PFSK-1 (cell line): ENCODE results near the gene RNASE8.

Experiments used
- FOXP2 ChIP-seq: optimal IDR thresholded peaks from 2 replicates; pipeline ENCODE3; 2011; ENCODE audit warnings: borderline replicate concordance, control low read depth, inconsistent platforms; ENCODE audit not compliant: insufficient read depth; ENCODE audit errors: extremely low read length, extremely low read depth
- POLR2AphosphoS5 ChIP-seq: IDR thresholded peaks from 2 replicates; pipeline ENCODE4 v1.6.1; 2012; ENCODE audit warnings: low read depth, mild to moderate bottlenecking, control low read depth, low read length, moderate library complexity
- TAF1 ChIP-seq: IDR thresholded peaks from 2 replicates; pipeline ENCODE4 v1.6.1; 2012; ENCODE audit warnings: low read length, control low read depth, borderline replicate concordance; ENCODE audit not compliant: insufficient read depth
- TF ChIP-seq, protein P1 (sequence below), 2 experiments: IDR thresholded peaks; 2 replicates each; pipeline versions ENCODE4 v1.6.1 to v1.8.0; 2011 to 2012; ENCODE audit warnings: low read depth in 2 of 2, low read length in 2 of 2, control low read depth in 1 of 2, inconsistent platforms in 1 of 2, mild to moderate bottlenecking in 1 of 2, moderate library complexity in 1 of 2; ENCODE audit not compliant: insufficient read depth in 1 of 2

GRCh38 chr14:21083565-21084325 lies 26.1 kb downstream of the RNASE8 start:
- TF ChIP-seq, protein P1, sequence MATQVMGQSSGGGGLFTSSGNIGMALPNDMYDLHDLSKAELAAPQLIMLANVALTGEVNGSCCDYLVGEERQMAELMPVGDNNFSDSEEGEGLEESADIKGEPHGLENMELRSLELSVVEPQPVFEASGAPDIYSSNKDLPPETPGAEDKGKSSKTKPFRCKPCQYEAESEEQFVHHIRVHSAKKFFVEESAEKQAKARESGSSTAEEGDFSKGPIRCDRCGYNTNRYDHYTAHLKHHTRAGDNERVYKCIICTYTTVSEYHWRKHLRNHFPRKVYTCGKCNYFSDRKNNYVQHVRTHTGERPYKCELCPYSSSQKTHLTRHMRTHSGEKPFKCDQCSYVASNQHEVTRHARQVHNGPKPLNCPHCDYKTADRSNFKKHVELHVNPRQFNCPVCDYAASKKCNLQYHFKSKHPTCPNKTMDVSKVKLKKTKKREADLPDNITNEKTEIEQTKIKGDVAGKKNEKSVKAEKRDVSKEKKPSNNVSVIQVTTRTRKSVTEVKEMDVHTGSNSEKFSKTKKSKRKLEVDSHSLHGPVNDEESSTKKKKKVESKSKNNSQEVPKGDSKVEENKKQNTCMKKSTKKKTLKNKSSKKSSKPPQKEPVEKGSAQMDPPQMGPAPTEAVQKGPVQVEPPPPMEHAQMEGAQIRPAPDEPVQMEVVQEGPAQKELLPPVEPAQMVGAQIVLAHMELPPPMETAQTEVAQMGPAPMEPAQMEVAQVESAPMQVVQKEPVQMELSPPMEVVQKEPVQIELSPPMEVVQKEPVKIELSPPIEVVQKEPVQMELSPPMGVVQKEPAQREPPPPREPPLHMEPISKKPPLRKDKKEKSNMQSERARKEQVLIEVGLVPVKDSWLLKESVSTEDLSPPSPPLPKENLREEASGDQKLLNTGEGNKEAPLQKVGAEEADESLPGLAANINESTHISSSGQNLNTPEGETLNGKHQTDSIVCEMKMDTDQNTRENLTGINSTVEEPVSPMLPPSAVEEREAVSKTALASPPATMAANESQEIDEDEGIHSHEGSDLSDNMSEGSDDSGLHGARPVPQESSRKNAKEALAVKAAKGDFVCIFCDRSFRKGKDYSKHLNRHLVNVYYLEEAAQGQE (IDR thresholded peaks at IDR 0.05; ENCODE audit: insufficient read depth in 1 of 2, low read depth in 2 of 2, low read length in 2 of 2) = no peak
- TF ChIP-seq TAF1 (no peak), POLR2AphosphoS5 (no peak), FOXP2 (no peak)
